ENCODE measurements around the gene PSD2. TPM values are rescaled to one million over a fixed set of nuclear protein-coding genes. Genes with fewer than 3 reads are reported as not detected.

The PSD2 gene
- total and polyA plus RNA-seq, 4 donors, result 0.05 TPM; not detected in 3

GRCh38 chr5:139885857-139886208, 90.2 kb downstream of the PSD2 start:
- TF ChIP-seq ZBTB33 (IDR thresholded peaks at IDR 0.05), result no peak
- no peak for TF ChIP-seq CTCF (IDR thresholded peaks at IDR 0.05; ENCODE audit: low read depth, low read length, missing input control)
- no peak for TF ChIP-seq MAX (IDR thresholded peaks at IDR 0.05)
- TF ChIP-seq SP1 (IDR thresholded peaks at IDR 0.05), result no peak
- TF ChIP-seq EGR1 (IDR thresholded peaks at IDR 0.05; ENCODE audit: low read depth in 2 of 2), result no peak
- no peak for TF ChIP-seq GABPA (IDR thresholded peaks at IDR 0.05 in 1 of 2, conservative IDR thresholded peaks at IDR 0.05 in 1 of 2)
- no peak for TF ChIP-seq ATF3 (IDR thresholded peaks at IDR 0.05)
- no peak for TF ChIP-seq FOXA1 (IDR thresholded peaks at IDR 0.05)
- TF ChIP-seq RXRA (IDR thresholded peaks at IDR 0.05), result no peak
- no peak for TF ChIP-seq NR2F2 (IDR thresholded peaks at IDR 0.05)
- TF ChIP-seq REST (IDR thresholded peaks at IDR 0.05), result no peak
- no peak for TF ChIP-seq HNF4A (conservative IDR thresholded peaks at IDR 0.05)
- no peak for TF ChIP-seq RAD21 (IDR thresholded peaks at IDR 0.05)
- no peak for TF ChIP-seq TAF1 (conservative IDR thresholded peaks at IDR 0.05)
- no peak for TF ChIP-seq YY1 (IDR thresholded peaks at IDR 0.05)
- TF ChIP-seq HNF4G (IDR thresholded peaks at IDR 0.05), result no peak
- TF ChIP-seq JUND (IDR thresholded peaks at IDR 0.05), result no peak
- TF ChIP-seq FOXA2 (IDR thresholded peaks at IDR 0.05), result no peak
- Histone ChIP-seq H3K27me3 (ENCODE audit: control insufficient read depth in 4 of 4, insufficient read depth in 4 of 4, low read length in 3 of 4) (no peaks in the 10 kb centered on the region), H3K36me3 (ENCODE audit: control insufficient read depth in 4 of 4, insufficient read depth in 3 of 4, low read depth in 1 of 4, low read length in 3 of 4) (no peaks in the 10 kb centered on the region), H3K9ac (ENCODE audit: low read depth in 1 of 2, low read length in 2 of 2) (no peak overlapping the region), H3K9me3 (ENCODE audit: control insufficient read depth in 4 of 4, low read length in 3 of 4) (no peaks in the 10 kb centered on the region), H3K4me3 (ENCODE audit: low read depth in 1 of 3, low read length in 3 of 3) (no peak overlapping the region), H3K4me1 (ENCODE audit: control insufficient read depth in 4 of 4, insufficient read depth in 4 of 4, low read length in 3 of 4) (no peaks in the 10 kb centered on the region), H3K27ac (ENCODE audit: low read depth in 1 of 2, low read length in 2 of 2) (no peak overlapping the region)
- 90% methylated on average over 4 of the region's 4 CpGs for WGBS
- DNase-seq (ENCODE audit: low spot score), result no peak
